ENCODE data around the gene PLD2. TPM values are rescaled to one million over a fixed set of nuclear protein-coding genes. Genes with fewer than 3 reads are reported as not detected.

PLD2 gene
- total and polyA plus RNA-seq, 10 of the 15 experiments (the other 5 are each of a cell fraction or from before 2014, with no cell fraction given), result 0.71 to 16.5 (median 7.0) TPM

DNA sequence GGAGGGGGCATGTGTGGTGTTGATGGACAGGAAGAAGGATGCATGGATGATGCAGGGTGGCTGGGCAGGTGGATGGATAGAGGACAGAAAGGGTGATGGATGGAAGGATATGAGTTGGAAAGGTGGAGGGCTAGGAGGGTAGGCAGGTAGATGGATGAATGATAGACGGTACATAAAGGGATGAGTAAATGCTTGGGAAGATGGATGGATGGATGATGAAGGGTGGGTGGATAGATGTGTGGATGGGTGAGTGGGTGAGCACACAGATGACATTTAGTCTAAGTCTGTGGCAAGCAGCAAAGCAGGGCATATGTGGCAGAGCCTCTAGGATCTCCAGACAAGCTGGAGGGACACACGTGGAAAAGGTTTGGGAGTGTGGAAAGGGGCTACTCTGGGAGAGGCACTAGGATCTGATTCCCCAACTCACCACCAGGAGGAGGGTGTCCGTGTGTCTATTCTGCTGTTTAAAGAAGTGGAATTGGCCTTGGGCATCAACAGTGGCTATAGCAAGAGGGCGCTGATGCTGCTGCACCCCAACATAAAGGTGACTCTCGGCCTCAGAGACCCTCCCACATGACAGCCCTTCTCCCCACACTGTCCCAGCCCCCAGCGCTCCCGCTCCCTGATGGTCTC lies 8.2 kb downstream of the PLD2 start:
- no peaks in the 10 kb centered on the region for H3K36me3 ChIP-seq (ENCODE audit: control insufficient read depth in 2 of 2, insufficient read depth in 2 of 2, low read length in 1 of 2)
- POLR2A ChIA-PET, result no interaction called here
- no TSS peak for BruUV-seq (replicated peaks)
- TF ChIP-seq, protein P1, sequence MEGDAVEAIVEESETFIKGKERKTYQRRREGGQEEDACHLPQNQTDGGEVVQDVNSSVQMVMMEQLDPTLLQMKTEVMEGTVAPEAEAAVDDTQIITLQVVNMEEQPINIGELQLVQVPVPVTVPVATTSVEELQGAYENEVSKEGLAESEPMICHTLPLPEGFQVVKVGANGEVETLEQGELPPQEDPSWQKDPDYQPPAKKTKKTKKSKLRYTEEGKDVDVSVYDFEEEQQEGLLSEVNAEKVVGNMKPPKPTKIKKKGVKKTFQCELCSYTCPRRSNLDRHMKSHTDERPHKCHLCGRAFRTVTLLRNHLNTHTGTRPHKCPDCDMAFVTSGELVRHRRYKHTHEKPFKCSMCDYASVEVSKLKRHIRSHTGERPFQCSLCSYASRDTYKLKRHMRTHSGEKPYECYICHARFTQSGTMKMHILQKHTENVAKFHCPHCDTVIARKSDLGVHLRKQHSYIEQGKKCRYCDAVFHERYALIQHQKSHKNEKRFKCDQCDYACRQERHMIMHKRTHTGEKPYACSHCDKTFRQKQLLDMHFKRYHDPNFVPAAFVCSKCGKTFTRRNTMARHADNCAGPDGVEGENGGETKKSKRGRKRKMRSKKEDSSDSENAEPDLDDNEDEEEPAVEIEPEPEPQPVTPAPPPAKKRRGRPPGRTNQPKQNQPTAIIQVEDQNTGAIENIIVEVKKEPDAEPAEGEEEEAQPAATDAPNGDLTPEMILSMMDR (IDR thresholded peaks at IDR 0.05 in 2 of 3, conservative IDR thresholded peaks at IDR 0.05 in 1 of 3; ENCODE audit: control insufficient read depth in 2 of 3, extremely low read depth in 1 of 3, insufficient read depth in 1 of 3, low read depth in 3 of 3, low read length in 3 of 3), result peak in 2 of 3 experiments; percentile 13 to 25; a peak in 2 of 6 replicates
- TF ChIP-seq, protein P2, sequence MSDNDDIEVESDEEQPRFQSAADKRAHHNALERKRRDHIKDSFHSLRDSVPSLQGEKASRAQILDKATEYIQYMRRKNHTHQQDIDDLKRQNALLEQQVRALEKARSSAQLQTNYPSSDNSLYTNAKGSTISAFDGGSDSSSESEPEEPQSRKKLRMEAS (IDR thresholded peaks at IDR 0.05; ENCODE audit: low read depth, low read length), result no peak
- H3K9ac ChIP-seq (ENCODE audit: control insufficient read depth, insufficient read depth, low read length), result no peak overlapping the region
- H3K27ac ChIP-seq (ENCODE audit: control insufficient read depth, insufficient read depth), result no peak overlapping the region
- no peaks in the 10 kb centered on the region for H3K27me3 ChIP-seq (replicated peaks in 1 of 2; ENCODE audit: control insufficient read depth in 2 of 2, insufficient read depth in 2 of 2, low read length in 1 of 2)
- RAD21 ChIA-PET (ENCODE audit: unreplicated experiment), result no interaction called here
- intact Hi-C loops (cut with micrococcal nuclease; ENCODE audit: unreplicated experiment) (no loop called here), in situ Hi-C loops (cut with MboI) (no loop called here)
- H3K4me1 ChIP-seq (ENCODE audit: control insufficient read depth, insufficient read depth, low read length), result no peaks in the 10 kb centered on the region
- no peaks in the 10 kb centered on the region for H3K9me3 ChIP-seq (replicated peaks; ENCODE audit: control insufficient read depth, insufficient read depth, low read length)
- CTCF ChIA-PET, result no interaction called here
- H4K20me1 ChIP-seq (ENCODE audit: control insufficient read depth, insufficient read depth), result no peaks in the 10 kb centered on the region
- DNase-seq (ENCODE audit: low read depth, low spot score) (no peak), FAIRE-seq (no peak), ATAC-seq (no peak)
- 67% methylated on average over 7 of the region's 7 CpGs for WGBS (ENCODE audit: insufficient coverage, insufficient replicate concordance, low lambda C conversion rate, missing lambda C conversion rate)
- SMC1A ChIA-PET (ENCODE audit: uncharacterized antibody, unreplicated experiment), result no interaction called here
- H2AFZ ChIP-seq (ENCODE audit: control insufficient read depth, low read depth, low read length), result no peak overlapping the region
- H3K79me2 ChIP-seq (ENCODE audit: control insufficient read depth, insufficient read depth, low read length), result no peaks in the 10 kb centered on the region
- no peak overlapping the region for H3K4me2 ChIP-seq (ENCODE audit: control insufficient read depth, insufficient read depth)
- H3K4me3 ChIP-seq, result no peak overlapping the region

DNA sequence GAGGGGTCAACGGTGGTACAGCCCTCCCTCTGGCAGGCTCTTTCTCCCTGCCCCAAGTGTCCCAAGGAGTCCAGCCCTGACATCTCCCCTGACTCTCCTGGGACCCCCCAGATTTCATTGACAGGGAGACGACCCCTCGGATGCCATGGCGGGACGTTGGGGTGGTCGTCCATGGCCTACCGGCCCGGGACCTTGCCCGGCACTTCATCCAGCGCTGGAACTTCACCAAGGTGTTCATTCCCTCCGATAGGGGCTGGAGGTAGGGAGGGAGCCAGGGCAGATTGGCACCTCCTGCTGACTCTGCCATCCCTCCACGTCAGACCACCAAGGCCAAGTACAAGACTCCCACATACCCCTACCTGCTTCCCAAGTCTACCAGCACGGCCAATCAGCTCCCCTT lies 9.9 kb downstream of the PLD2 start:
- H3K36me3 ChIP-seq (ENCODE audit: control insufficient read depth in 2 of 2, insufficient read depth in 2 of 2, low read length in 1 of 2), result no peaks in the 10 kb centered on the region
- in situ Hi-C loops (cut with MboI), result no loop called here
- H3K4me3 ChIP-seq, result no peak overlapping the region
- no peaks in the 10 kb centered on the region for H3K79me2 ChIP-seq (ENCODE audit: control insufficient read depth, insufficient read depth, low read length)
- no peaks in the 10 kb centered on the region for H3K27me3 ChIP-seq (replicated peaks in 1 of 2; ENCODE audit: control insufficient read depth in 2 of 2, insufficient read depth in 2 of 2, low read length in 1 of 2)
- BruUV-seq (replicated peaks), result no TSS peak
- no peak overlapping the region for H3K4me2 ChIP-seq (ENCODE audit: control insufficient read depth, insufficient read depth)
- H3K27ac ChIP-seq (ENCODE audit: control insufficient read depth, insufficient read depth), result no peak overlapping the region
- 85% methylated on average over 12 of the region's 13 CpGs for WGBS (ENCODE audit: insufficient coverage, insufficient replicate concordance, low lambda C conversion rate, missing lambda C conversion rate)
- no peak for FAIRE-seq
- H3K4me1 ChIP-seq (ENCODE audit: control insufficient read depth, insufficient read depth, low read length), result no peaks in the 10 kb centered on the region
- ATAC-seq, result no peak
- H2AFZ ChIP-seq (ENCODE audit: control insufficient read depth, low read depth, low read length), result no peak overlapping the region
- H4K20me1 ChIP-seq (ENCODE audit: control insufficient read depth, insufficient read depth), result no peaks in the 10 kb centered on the region
- RAD21 ChIA-PET (ENCODE audit: unreplicated experiment), result no interaction called here
- CTCF ChIA-PET, result no interaction called here
- POLR2A ChIA-PET, result no interaction called here
- no peak for DNase-seq (ENCODE audit: low read depth, low spot score)
- H3K9me3 ChIP-seq (replicated peaks; ENCODE audit: control insufficient read depth, insufficient read depth, low read length), result no peaks in the 10 kb centered on the region
- no peak overlapping the region for H3K9ac ChIP-seq (ENCODE audit: control insufficient read depth, insufficient read depth, low read length)
- intact Hi-C loops (cut with micrococcal nuclease; ENCODE audit: unreplicated experiment), result no loop called here
- SMC1A ChIA-PET (ENCODE audit: uncharacterized antibody, unreplicated experiment), result no interaction called here
- no peak for TF ChIP-seq ESRRA (IDR thresholded peaks at IDR 0.05; ENCODE audit: low read length)
- no peak for TF ChIP-seq KAT2A (conservative IDR thresholded peaks at IDR 0.05; ENCODE audit: control insufficient read depth, low read depth, low read length)
- TF ChIP-seq, protein P3, sequence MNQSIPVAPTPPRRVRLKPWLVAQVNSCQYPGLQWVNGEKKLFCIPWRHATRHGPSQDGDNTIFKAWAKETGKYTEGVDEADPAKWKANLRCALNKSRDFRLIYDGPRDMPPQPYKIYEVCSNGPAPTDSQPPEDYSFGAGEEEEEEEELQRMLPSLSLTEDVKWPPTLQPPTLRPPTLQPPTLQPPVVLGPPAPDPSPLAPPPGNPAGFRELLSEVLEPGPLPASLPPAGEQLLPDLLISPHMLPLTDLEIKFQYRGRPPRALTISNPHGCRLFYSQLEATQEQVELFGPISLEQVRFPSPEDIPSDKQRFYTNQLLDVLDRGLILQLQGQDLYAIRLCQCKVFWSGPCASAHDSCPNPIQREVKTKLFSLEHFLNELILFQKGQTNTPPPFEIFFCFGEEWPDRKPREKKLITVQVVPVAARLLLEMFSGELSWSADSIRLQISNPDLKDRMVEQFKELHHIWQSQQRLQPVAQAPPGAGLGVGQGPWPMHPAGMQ (IDR thresholded peaks at IDR 0.05; ENCODE audit: borderline replicate concordance), result no peak
- TF ChIP-seq NR2C1 (IDR thresholded peaks at IDR 0.05), result no peak
- TF ChIP-seq, protein P4, sequence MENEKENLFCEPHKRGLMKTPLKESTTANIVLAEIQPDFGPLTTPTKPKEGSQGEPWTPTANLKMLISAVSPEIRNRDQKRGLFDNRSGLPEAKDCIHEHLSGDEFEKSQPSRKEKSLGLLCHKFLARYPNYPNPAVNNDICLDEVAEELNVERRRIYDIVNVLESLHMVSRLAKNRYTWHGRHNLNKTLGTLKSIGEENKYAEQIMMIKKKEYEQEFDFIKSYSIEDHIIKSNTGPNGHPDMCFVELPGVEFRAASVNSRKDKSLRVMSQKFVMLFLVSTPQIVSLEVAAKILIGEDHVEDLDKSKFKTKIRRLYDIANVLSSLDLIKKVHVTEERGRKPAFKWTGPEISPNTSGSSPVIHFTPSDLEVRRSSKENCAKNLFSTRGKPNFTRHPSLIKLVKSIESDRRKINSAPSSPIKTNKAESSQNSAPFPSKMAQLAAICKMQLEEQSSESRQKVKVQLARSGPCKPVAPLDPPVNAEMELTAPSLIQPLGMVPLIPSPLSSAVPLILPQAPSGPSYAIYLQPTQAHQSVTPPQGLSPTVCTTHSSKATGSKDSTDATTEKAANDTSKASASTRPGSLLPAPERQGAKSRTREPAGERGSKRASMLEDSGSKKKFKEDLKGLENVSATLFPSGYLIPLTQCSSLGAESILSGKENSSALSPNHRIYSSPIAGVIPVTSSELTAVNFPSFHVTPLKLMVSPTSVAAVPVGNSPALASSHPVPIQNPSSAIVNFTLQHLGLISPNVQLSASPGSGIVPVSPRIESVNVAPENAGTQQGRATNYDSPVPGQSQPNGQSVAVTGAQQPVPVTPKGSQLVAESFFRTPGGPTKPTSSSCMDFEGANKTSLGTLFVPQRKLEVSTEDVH (IDR thresholded peaks at IDR 0.05; ENCODE audit: low read depth, partially characterized antibody), result no peak
- no peak for TF ChIP-seq SREBF1 (IDR thresholded peaks at IDR 0.05; ENCODE audit: low read length)
